IMR-90 (cell line): ENCODE data around the gene KRTAP5-5.

Experiments
- BHLHE40 ChIP-seq: fragments of 150-350 bp; IDR thresholded peaks from 2 replicates; pipeline ENCODE4 v1.6.1; 2016; ENCODE audit warnings: mild to moderate bottlenecking, low read depth, low read length
- CHD1 ChIP-seq: IDR thresholded peaks from 2 replicates; pipeline ENCODE4 v1.6.1; 2012; ENCODE audit warnings: low read depth, low read length, improper control_type of control experiment
- CTCF ChIP-seq: conservative IDR thresholded peaks from 2 replicates; pipeline ENCODE4 v1.5.1; 2012; ENCODE audit warnings: mild to moderate bottlenecking, low read depth, low read length, improper control_type of control experiment
- ELK1 ChIP-seq: fragments of 150-350 bp; IDR thresholded peaks from 2 replicates; pipeline ENCODE4 v1.6.1; 2016; ENCODE audit warnings: low read depth, mild to moderate bottlenecking, low read length, moderate library complexity, borderline replicate concordance
- FOS ChIP-seq: fragments of 150-350 bp; IDR thresholded peaks from 2 replicates; pipeline ENCODE4 v1.6.1; 2016; ENCODE audit warnings: low read depth, low read length
- MAFK ChIP-seq: IDR thresholded peaks from 2 replicates; pipeline ENCODE4 v1.6.1; 2012; ENCODE audit warnings: low read depth, low read length, improper control_type of control experiment
- MXI1 ChIP-seq: IDR thresholded peaks from 2 replicates; pipeline ENCODE4 v1.6.1; 2012; ENCODE audit warnings: low read depth, mild to moderate bottlenecking, low read length, moderate library complexity, borderline replicate concordance
- NFE2L2 ChIP-seq: fragments of 150-350 bp; IDR thresholded peaks from 2 replicates; pipeline ENCODE4 v1.6.1; 2016; ENCODE audit warnings: low read depth, mild to moderate bottlenecking, low read length
- POLR2A ChIP-seq: IDR thresholded peaks from 2 replicates; pipeline ENCODE4 v1.6.1; 2012; ENCODE audit warnings: mild to moderate bottlenecking, low read depth, low read length
- RAD21 ChIP-seq: IDR thresholded peaks from 2 replicates; pipeline ENCODE4 v1.6.1; 2012; ENCODE audit warnings: low read length, improper control_type of control experiment
- RCOR1 ChIP-seq: IDR thresholded peaks from 2 replicates; pipeline ENCODE4 v1.6.1; 2012; ENCODE audit warnings: mild to moderate bottlenecking, low read length, improper control_type of control experiment; ENCODE audit not compliant: insufficient replicate concordance
- SMC3 ChIP-seq: fragments of 150-350 bp; IDR thresholded peaks from 2 replicates; pipeline ENCODE4 v1.6.1; 2016; ENCODE audit warnings: low read depth, mild to moderate bottlenecking, antibody characterized with exemption, low read length, moderate library complexity
- USF2 ChIP-seq: fragments of 150-350 bp; IDR thresholded peaks from 2 replicates; pipeline ENCODE4 v1.6.1; 2017; ENCODE audit warnings: mild to moderate bottlenecking, antibody characterized with exemption, low read length, low read depth

- TF ChIP-seq POLR2A = no peak
- TF ChIP-seq CTCF = no peak
- TF ChIP-seq BHLHE40 = no peak
- no peak for TF ChIP-seq MXI1
- TF ChIP-seq USF2 = no peak
- no peak for TF ChIP-seq FOS
- no peak for TF ChIP-seq RCOR1
- no peak for TF ChIP-seq MAFK
- TF ChIP-seq NFE2L2 = no peak
- no peak for TF ChIP-seq ELK1
- TF ChIP-seq RAD21 = no peak
- no peak for TF ChIP-seq CHD1
- TF ChIP-seq SMC3 = no peak
Measured at GRCh38 chr11:1669546-1670218, 40.1 kb downstream of the KRTAP5-5 start.
